ENCODE measurements around the gene S1PR3. TPM values are rescaled to one million over a fixed set of nuclear protein-coding genes. Genes with fewer than 3 reads are reported as not detected.

Gene S1PR3
- total and polyA plus RNA-seq, 4 donors, result 1.4 to 4.5 (median 2.9) TPM

- TF ChIP-seq REST (IDR thresholded peaks at IDR 0.05) (no peak), EGR1 (IDR thresholded peaks at IDR 0.05; ENCODE audit: low read depth in 2 of 2) (no peak), RAD21 (IDR thresholded peaks at IDR 0.05) (no peak), ATF3 (IDR thresholded peaks at IDR 0.05) (no peak), FOXA2 (IDR thresholded peaks at IDR 0.05) (no peak)
Observed at GRCh38 chr9:89010056-89010455, 18.8 kb downstream of the S1PR3 start (continued).

- no peaks in the 10 kb centered on the region for H3K36me3 ChIP-seq (ENCODE audit: control insufficient read depth in 4 of 4, insufficient read depth in 3 of 4, low read depth in 1 of 4, low read length in 3 of 4)
- no peak for DNase-seq (ENCODE audit: low spot score)
- no peak overlapping the region for H3K9ac ChIP-seq (ENCODE audit: low read depth in 1 of 2, low read length in 2 of 2)
- H3K4me3 ChIP-seq (ENCODE audit: low read depth in 1 of 3, low read length in 3 of 3), result no peak overlapping the region
- no peaks in the 10 kb centered on the region for H3K4me1 ChIP-seq (ENCODE audit: control insufficient read depth in 4 of 4, insufficient read depth in 4 of 4, low read length in 3 of 4)
- H3K27me3 ChIP-seq (ENCODE audit: control insufficient read depth in 4 of 4, insufficient read depth in 4 of 4, low read length in 3 of 4), result no peaks in the 10 kb centered on the region
- 80% methylated on average over 6 of the region's 6 CpGs for WGBS
- H3K27ac ChIP-seq (ENCODE audit: low read depth in 1 of 2, low read length in 2 of 2), result no peak overlapping the region
- no peaks in the 10 kb centered on the region for H3K9me3 ChIP-seq (ENCODE audit: control insufficient read depth in 4 of 4, low read length in 3 of 4)
- TF ChIP-seq NR2F2 (IDR thresholded peaks at IDR 0.05) (no peak), CTCF (IDR thresholded peaks at IDR 0.05; ENCODE audit: low read depth, low read length, missing input control) (no peak)
Observed at GRCh38 chr9:89010526-89011111, 19.4 kb downstream of the S1PR3 start.

GRCh38 chr9:89011683-89012082 is 20.4 kb downstream of the S1PR3 start:
- Histone ChIP-seq H3K9me3 (ENCODE audit: control insufficient read depth in 4 of 4, low read length in 3 of 4) (no peaks in the 10 kb centered on the region), H3K4me3 (ENCODE audit: low read depth in 1 of 3, low read length in 3 of 3) (no peak overlapping the region), H3K27ac (ENCODE audit: low read depth in 1 of 2, low read length in 2 of 2) (no peak overlapping the region), H3K36me3 (ENCODE audit: control insufficient read depth in 4 of 4, insufficient read depth in 3 of 4, low read depth in 1 of 4, low read length in 3 of 4) (no peaks in the 10 kb centered on the region), H3K4me1 (ENCODE audit: control insufficient read depth in 4 of 4, insufficient read depth in 4 of 4, low read length in 3 of 4) (no peaks in the 10 kb centered on the region), H3K9ac (ENCODE audit: low read depth in 1 of 2, low read length in 2 of 2) (no peak overlapping the region), H3K27me3 (ENCODE audit: control insufficient read depth in 4 of 4, insufficient read depth in 4 of 4, low read length in 3 of 4) (no peaks in the 10 kb centered on the region)
- no peak for DNase-seq (ENCODE audit: low spot score)
- TF ChIP-seq GABPA (IDR thresholded peaks at IDR 0.05 in 1 of 2, conservative IDR thresholded peaks at IDR 0.05 in 1 of 2) (no peak), CTCF (IDR thresholded peaks at IDR 0.05; ENCODE audit: low read depth, low read length, missing input control) (no peak), RXRA (IDR thresholded peaks at IDR 0.05) (no peak), MAX (IDR thresholded peaks at IDR 0.05) (no peak), JUND (IDR thresholded peaks at IDR 0.05) (no peak), HNF4G (IDR thresholded peaks at IDR 0.05) (no peak), NR2F2 (IDR thresholded peaks at IDR 0.05) (no peak), ATF3 (IDR thresholded peaks at IDR 0.05) (no peak), YY1 (IDR thresholded peaks at IDR 0.05) (no peak), RAD21 (IDR thresholded peaks at IDR 0.05) (no peak), TAF1 (conservative IDR thresholded peaks at IDR 0.05) (no peak), ZBTB33 (IDR thresholded peaks at IDR 0.05) (no peak), FOXA1 (IDR thresholded peaks at IDR 0.05) (no peak), EGR1 (IDR thresholded peaks at IDR 0.05; ENCODE audit: low read depth in 2 of 2) (no peak), HNF4A (conservative IDR thresholded peaks at IDR 0.05) (no peak), FOXA2 (IDR thresholded peaks at IDR 0.05) (no peak)
- 87% methylated on average over 2 of the region's 2 CpGs for whole genome bisulfite sequencing
